HepG2 (cell line): ENCODE data around the gene SMTN. TPM values are rescaled to one million over a fixed set of nuclear protein-coding genes. Genes with fewer than 3 reads are reported as not detected.

Experiments used
- CBX1 ChIP-seq: IDR thresholded peaks from one replicate; pipeline ENCODE4 v1.6.1; 2016; ENCODE audit warnings: antibody characterized with exemption, low read depth
- ELF3 ChIP-seq: IDR thresholded peaks from 2 replicates; pipeline ENCODE4 v1.6.1; 2016; ENCODE audit warnings: missing genetic modification reagents, missing compliant biosample characterization
- FOXK1 ChIP-seq: sonication (generic); formaldehyde crosslinking; IDR thresholded peaks from 2 replicates; pipeline ENCODE4 v1.4.0; 2020; ENCODE audit warnings: low read depth, missing genetic modification reagents, borderline replicate concordance
- HNF4G ChIP-seq, 2 experiments: sonication (generic) in 1 of 2; formaldehyde crosslinking in 1 of 2; IDR thresholded peaks; 2 replicates each; pipeline versions ENCODE4 v1.4.0 to v1.6.1; 2011 to 2020; ENCODE audit warnings: borderline replicate concordance in 2 of 2, low read depth in 2 of 2, mild to moderate bottlenecking in 2 of 2, low read length in 1 of 2, missing genetic modification reagents in 1 of 2, moderate library complexity in 1 of 2
- JUN ChIP-seq: sonication (generic); formaldehyde crosslinking; IDR thresholded peaks from 2 replicates; pipeline ENCODE4 v1.4.0; 2020; ENCODE audit warnings: mild to moderate bottlenecking, missing genetic modification reagents
- KAT8 ChIP-seq: IDR thresholded peaks from 2 replicates; pipeline ENCODE4 v1.6.1; 2016; ENCODE audit warnings: missing genetic modification reagents, missing compliant biosample characterization
- MXD1 ChIP-seq: sonication (generic); formaldehyde crosslinking; IDR thresholded peaks from 2 replicates; pipeline ENCODE4 v1.4.0; 2020; ENCODE audit warnings: mild to moderate bottlenecking, missing genetic modification reagents
- NFIC ChIP-seq: IDR thresholded peaks from 2 replicates; pipeline ENCODE4 v1.6.1; 2012; ENCODE audit warnings: mild to moderate bottlenecking, low read length, inconsistent platforms
- NFYC ChIP-seq: IDR thresholded peaks from 2 replicates; pipeline ENCODE4 v1.6.1; 2016; ENCODE audit warnings: missing genetic modification reagents, missing compliant biosample characterization
- PBX2 ChIP-seq: IDR thresholded peaks from 2 replicates; pipeline ENCODE4 v1.6.1; 2016; ENCODE audit warnings: control low read depth
- PHF20 ChIP-seq: sonication (generic); formaldehyde crosslinking; IDR thresholded peaks from 2 replicates; pipeline ENCODE4 v1.5.0; 2020; ENCODE audit warnings: mild to moderate bottlenecking, missing genetic modification reagents
- RARG ChIP-seq: sonication (generic); formaldehyde crosslinking; IDR thresholded peaks from 2 replicates; pipeline ENCODE4 v1.4.0; 2020; ENCODE audit warnings: low read depth, mild to moderate bottlenecking, missing genetic modification reagents
- SETDB1 ChIP-seq: sonication (generic); formaldehyde crosslinking; IDR thresholded peaks from 2 replicates; pipeline ENCODE4 v1.5.1; 2020; ENCODE audit warnings: missing genetic modification reagents, mild to moderate bottlenecking, borderline replicate concordance
- XBP1 ChIP-seq: sonication (generic); formaldehyde crosslinking; IDR thresholded peaks from 2 replicates; pipeline ENCODE4 v1.5.0; 2020; ENCODE audit warnings: missing genetic modification reagents
- ZFP36L1 ChIP-seq: sonication (generic); formaldehyde crosslinking; IDR thresholded peaks from 2 replicates; pipeline ENCODE4 v1.8.0; 2022; ENCODE audit warnings: mild to moderate bottlenecking, missing genetic modification reagents, moderate library complexity
- ZNF292 ChIP-seq: sonication (generic); formaldehyde crosslinking; IDR thresholded peaks from 2 replicates; pipeline ENCODE4 v1.8.1; 2022; ENCODE audit warnings: mild to moderate bottlenecking, low read depth, missing genetic modification reagents, borderline replicate concordance
- ZNF639 ChIP-seq: conservative IDR thresholded peaks from 2 replicates; pipeline ENCODE4 v1.6.1; 2018; ENCODE audit warnings: missing genetic modification reagents
- ZNF747 ChIP-seq: sonication (generic); formaldehyde crosslinking; IDR thresholded peaks from 2 replicates; pipeline ENCODE4 v1.8.1; 2023; ENCODE audit warnings: missing genetic modification reagents, mild to moderate bottlenecking, borderline replicate concordance
- ZNF768 ChIP-seq: sonication (generic); formaldehyde crosslinking; IDR thresholded peaks from 2 replicates; pipeline ENCODE4 v1.4.0; 2020; ENCODE audit warnings: missing genetic modification reagents
- ZNF850 ChIP-seq: sonication (generic); formaldehyde crosslinking; conservative IDR thresholded peaks from 2 replicates; pipeline ENCODE4 v1.9.0; 2021; ENCODE audit warnings: mild to moderate bottlenecking, missing genetic modification reagents
- polyA plus RNA-seq, 8 experiments: library from polyadenylated mRNA; depleted of rRNA in 3 of 8; stranded (reverse) in 7 of 8; unstranded in 1 of 8; fragments of >200 nt; fragmentation: Illumina TruSeq in 4 of 8; extraction: Trizol in 4 of 8; gene quantifications; 2 replicates each; pipeline versions ENCODE4 v1.2.1 to v1.2.3, GENCODE V29; 2011 to 2016; ENCODE audit warnings: low read depth in 4 of 8, missing spikeins in 1 of 8, mixed read lengths in 1 of 8; ENCODE audit not compliant: insufficient read depth in 1 of 8
- total RNA-seq, 5 experiments: library from RNA; depleted of rRNA; stranded (reverse); fragments of >200 nt; fragmentation: Illumina TruSeq; extraction: Trizol; gene quantifications; 2 replicates each; pipeline ENCODE4 v1.2.3, GENCODE V29; 2016; ENCODE audit warnings: low read depth in 1 of 5
- TF ChIP-seq, protein P1 (sequence below): sonication (generic); formaldehyde crosslinking; IDR thresholded peaks from 2 replicates; pipeline ENCODE4 v1.8.1; 2023; ENCODE audit warnings: mild to moderate bottlenecking, inconsistent platforms, moderate library complexity, missing genetic modification reagents, borderline replicate concordance
- TF ChIP-seq, protein P2 (sequence below): IDR thresholded peaks from 2 replicates; pipeline ENCODE4 v1.6.1; 2016; ENCODE audit warnings: missing compliant biosample characterization, missing genetic modification reagents, borderline replicate concordance
- TF ChIP-seq, protein P3 (sequence below): IDR thresholded peaks from 2 replicates; pipeline ENCODE4 v1.6.1; 2018; ENCODE audit warnings: missing genetic modification reagents

The SMTN gene
- total and polyA plus RNA-seq, 2 of the 13 experiments (the other 11 are each of a cell fraction or from before 2014, with no cell fraction given), result 14.7 to 26.1 TPM

GRCh38 chr22:31055635-31056159, 25.4 kb upstream of the SMTN start (continued):
- 0 out of 2 replicates have a peak, but pooled peaks have one; percentile 38 for TF ChIP-seq PHF20 (CRISPR knock-in tag)
- TF ChIP-seq XBP1, result no peak
- peak; percentile 100 for TF ChIP-seq ZNF292
- TF ChIP-seq FOXK1 (CRISPR knock-in tag), result peak; percentile 98; the same call in 1 of the 2 replicates
- no peak for TF ChIP-seq SETDB1 (CRISPR knock-in tag)
- TF ChIP-seq HNF4G (IDR thresholded peaks at IDR 0.05; ENCODE audit: borderline replicate concordance, low read depth, low read length), result peak; percentile 75; the same call in 1 of the 2 replicates
- peak; percentile 89 for TF ChIP-seq HNF4G (CRISPR knock-in tag; IDR thresholded peaks at IDR 0.05; ENCODE audit: borderline replicate concordance, low read depth)
- peak; percentile 58; the same call in 1 of the 2 replicates for TF ChIP-seq ZNF768 (CRISPR knock-in tag)
- TF ChIP-seq ZNF639, result no peak
- TF ChIP-seq ZNF850, result no peak
- no peak for TF ChIP-seq MXD1 (CRISPR knock-in tag)
- TF ChIP-seq RARG, result no peak
- no peak for TF ChIP-seq PBX2 (CRISPR knock-in tag)
- TF ChIP-seq CBX1, result peak; percentile 96
- peak; percentile 92; the same call in 1 of the 2 replicates for TF ChIP-seq ZNF747 (CRISPR knock-in tag)
- TF ChIP-seq KAT8 (CRISPR knock-in tag), result peak; percentile 86
- TF ChIP-seq NFYC (CRISPR knock-in tag), result no peak
- peak; percentile 81 for TF ChIP-seq NFIC
- TF ChIP-seq ZFP36L1 (CRISPR knock-in tag), result no peak
- TF ChIP-seq, protein P1, sequence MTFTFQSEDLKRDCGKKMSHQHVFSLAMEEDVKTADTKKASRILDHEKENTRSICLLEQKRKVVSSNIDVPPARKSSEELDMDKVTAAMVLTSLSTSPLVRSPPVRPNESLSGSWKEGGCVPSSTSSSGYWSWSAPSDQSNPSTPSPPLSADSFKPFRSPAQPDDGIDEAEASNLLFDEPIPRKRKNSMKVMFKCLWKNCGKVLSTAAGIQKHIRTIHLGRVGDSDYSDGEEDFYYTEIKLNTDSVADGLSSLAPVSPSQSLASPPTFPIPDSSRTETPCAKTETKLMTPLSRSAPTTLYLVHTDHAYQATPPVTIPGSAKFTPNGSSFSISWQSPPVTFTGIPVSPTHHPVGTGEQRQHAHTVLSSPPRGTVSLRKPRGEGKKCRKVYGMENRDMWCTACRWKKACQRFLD, result no peak
- TF ChIP-seq JUN (CRISPR knock-in tag), result peak; percentile 100
- TF ChIP-seq, protein P2, sequence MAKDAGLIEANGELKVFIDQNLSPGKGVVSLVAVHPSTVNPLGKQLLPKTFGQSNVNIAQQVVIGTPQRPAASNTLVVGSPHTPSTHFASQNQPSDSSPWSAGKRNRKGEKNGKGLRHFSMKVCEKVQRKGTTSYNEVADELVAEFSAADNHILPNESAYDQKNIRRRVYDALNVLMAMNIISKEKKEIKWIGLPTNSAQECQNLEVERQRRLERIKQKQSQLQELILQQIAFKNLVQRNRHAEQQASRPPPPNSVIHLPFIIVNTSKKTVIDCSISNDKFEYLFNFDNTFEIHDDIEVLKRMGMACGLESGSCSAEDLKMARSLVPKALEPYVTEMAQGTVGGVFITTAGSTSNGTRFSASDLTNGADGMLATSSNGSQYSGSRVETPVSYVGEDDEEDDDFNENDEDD (CRISPR knock-in tag), result peak; percentile 86; the same call in 1 of the 2 replicates
- TF ChIP-seq, protein P3, sequence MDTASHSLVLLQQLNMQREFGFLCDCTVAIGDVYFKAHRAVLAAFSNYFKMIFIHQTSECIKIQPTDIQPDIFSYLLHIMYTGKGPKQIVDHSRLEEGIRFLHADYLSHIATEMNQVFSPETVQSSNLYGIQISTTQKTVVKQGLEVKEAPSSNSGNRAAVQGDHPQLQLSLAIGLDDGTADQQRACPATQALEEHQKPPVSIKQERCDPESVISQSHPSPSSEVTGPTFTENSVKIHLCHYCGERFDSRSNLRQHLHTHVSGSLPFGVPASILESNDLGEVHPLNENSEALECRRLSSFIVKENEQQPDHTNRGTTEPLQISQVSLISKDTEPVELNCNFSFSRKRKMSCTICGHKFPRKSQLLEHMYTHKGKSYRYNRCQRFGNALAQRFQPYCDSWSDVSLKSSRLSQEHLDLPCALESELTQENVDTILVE (CRISPR knock-in tag), result peak; percentile 82
- TF ChIP-seq ELF3 (CRISPR knock-in tag), result peak; percentile 78
